Right lobe of liver (tissue), 4 donors: ENCODE results near the gene WSB1.

Experiments used
- POLR2A ChIP-seq: fragments of 450-650 bp; IDR thresholded peaks from one replicate; pipeline ENCODE4 v1.6.1; 2017; ENCODE audit warnings: antibody characterized with exemption, mild to moderate bottlenecking
- TF ChIP-seq, protein P1 (sequence below), 4 donors: fragments of 200-600 bp in 3 of 4; fragments of 450-650 bp in 1 of 4; IDR thresholded peaks; one replicate each; pipeline versions ENCODE4 v1.5.1 to v1.8.0; 2016 to 2022; ENCODE audit warnings: antibody characterized with exemption in 4 of 4, mild to moderate bottlenecking in 2 of 4
- donor health status: DM: no; HTN: no; CAD: no.
- donor health status: DM: no; HTN: no; CAD: no.
- donor health status: DM: no; HTN: yes; CAD: no.

DNA sequence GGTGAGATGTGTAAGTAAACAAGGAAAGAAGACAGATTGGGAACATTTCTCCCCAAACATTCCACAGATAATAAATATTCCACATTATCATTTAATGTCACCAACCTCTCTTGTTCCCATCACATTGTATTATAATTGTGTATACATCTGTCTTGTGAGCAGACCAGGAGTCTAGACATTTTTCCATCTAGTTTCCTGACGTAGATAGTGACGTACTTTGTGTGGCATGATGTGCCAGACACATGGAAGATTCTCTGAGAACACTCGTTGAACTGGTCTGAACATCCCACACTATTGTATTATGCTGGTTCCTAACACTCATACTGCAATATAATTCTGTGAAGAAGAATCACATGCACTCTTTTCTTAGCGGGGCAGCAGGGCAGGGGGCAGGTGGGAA lies 34.0 kb downstream of the WSB1 start:
- TF ChIP-seq, protein P1, sequence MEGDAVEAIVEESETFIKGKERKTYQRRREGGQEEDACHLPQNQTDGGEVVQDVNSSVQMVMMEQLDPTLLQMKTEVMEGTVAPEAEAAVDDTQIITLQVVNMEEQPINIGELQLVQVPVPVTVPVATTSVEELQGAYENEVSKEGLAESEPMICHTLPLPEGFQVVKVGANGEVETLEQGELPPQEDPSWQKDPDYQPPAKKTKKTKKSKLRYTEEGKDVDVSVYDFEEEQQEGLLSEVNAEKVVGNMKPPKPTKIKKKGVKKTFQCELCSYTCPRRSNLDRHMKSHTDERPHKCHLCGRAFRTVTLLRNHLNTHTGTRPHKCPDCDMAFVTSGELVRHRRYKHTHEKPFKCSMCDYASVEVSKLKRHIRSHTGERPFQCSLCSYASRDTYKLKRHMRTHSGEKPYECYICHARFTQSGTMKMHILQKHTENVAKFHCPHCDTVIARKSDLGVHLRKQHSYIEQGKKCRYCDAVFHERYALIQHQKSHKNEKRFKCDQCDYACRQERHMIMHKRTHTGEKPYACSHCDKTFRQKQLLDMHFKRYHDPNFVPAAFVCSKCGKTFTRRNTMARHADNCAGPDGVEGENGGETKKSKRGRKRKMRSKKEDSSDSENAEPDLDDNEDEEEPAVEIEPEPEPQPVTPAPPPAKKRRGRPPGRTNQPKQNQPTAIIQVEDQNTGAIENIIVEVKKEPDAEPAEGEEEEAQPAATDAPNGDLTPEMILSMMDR (IDR thresholded peaks at IDR 0.05): no peak
- no peak for TF ChIP-seq POLR2A
